ENCODE data around the gene HUWE1. TPM values are rescaled to one million over a fixed set of nuclear protein-coding genes. Genes with fewer than 3 reads are reported as not detected.
A peak's percentile ranks its signal among the peaks of the same experiment; 100 is the strongest.

Gene HUWE1
- total and polyA plus RNA-seq, 2 of the 13 experiments (the other 11 are each of a cell fraction or from before 2014, with no cell fraction given): 63.2 to 68.1 TPM

- TF ChIP-seq SAP130 (CRISPR knock-in tag; IDR thresholded peaks at IDR 0.05; ENCODE audit: low read depth) (peak; percentile 70), FOXP4 (CRISPR knock-in tag; IDR thresholded peaks at IDR 0.05) (0 out of 2 replicates have a peak, but pooled peaks have one; percentile 7), ZNF264 (CRISPR knock-in tag; IDR thresholded peaks at IDR 0.05) (peak; percentile 14; the same call in 1 of the 2 replicates), SIN3A (IDR thresholded peaks at IDR 0.05; ENCODE audit: borderline replicate concordance, low read depth, low read length) (peak; percentile 65; the same call in 1 of the 2 replicates), GFI1 (CRISPR knock-in tag; IDR thresholded peaks at IDR 0.05; ENCODE audit: borderline replicate concordance) (0 out of 2 replicates have a peak, but pooled peaks have one; percentile 33), RXRB (CRISPR knock-in tag; IDR thresholded peaks at IDR 0.05; ENCODE audit: borderline replicate concordance) (peak; percentile 18; the same call in 1 of the 2 replicates)
Measured at GRCh38 chrX:53684415-53685192, 1.9 kb downstream of the HUWE1 start (continued).

- in situ Hi-C loops (cut with HindIII; ENCODE audit: extremely low pct_ligation_motif_present, low pct_unique_long_range_greater_than_20kb): loop anchor here (10.0 kb wide), 1 partner anchor 151 kb away; no protein-coding TSS in a partner anchor
- H3K4me3 ChIP-seq (replicated peaks in 1 of 3; ENCODE audit: insufficient read depth in 1 of 3, low read depth in 2 of 3, low read length in 3 of 3): peak overlapping the region; percentile 72 to 78 (median 74); a peak in 5 of 6 replicates
- BruUV-seq (replicated peaks): TSS peak; percentile 87
- H3K27me3 ChIP-seq (ENCODE audit: control insufficient read depth in 1 of 2, insufficient read depth in 2 of 2, low read length in 2 of 2): no peaks in the 10 kb centered on the region; a peak in 1 of 5 replicates
- intact Hi-C loops (cut with micrococcal nuclease; ENCODE audit: unreplicated experiment): no loop called here
- peak overlapping the region; percentile 86 for H3K4me2 ChIP-seq (ENCODE audit: low read depth, low read length)
- WGBS (ENCODE audit: low lambda C conversion rate): 3% methylated on average over 7 of the region's 80 CpGs
- H2AFZ ChIP-seq (ENCODE audit: low read length): no peak overlapping the region
- FAIRE-seq (no peak), DNase-seq (ENCODE audit: low spot score) (peak; percentile 97), ATAC-seq (peak; percentile 75)
- peaks cover 0 to 10% of the 10 kb centered on the region in 2 experiments; a peak in 3 of 5 replicates for H3K36me3 ChIP-seq (replicated peaks in 1 of 2; ENCODE audit: control insufficient read depth in 1 of 2, insufficient read depth in 2 of 2, low read length in 2 of 2)
- no peaks in the 10 kb centered on the region for H3K9me3 ChIP-seq (ENCODE audit: low read length)
- peak overlapping the region; percentile 95 for H3K27ac ChIP-seq (ENCODE audit: extremely low read length, insufficient read depth, low read length)
- peak overlapping the region; percentile 90 for H3K9ac ChIP-seq (ENCODE audit: insufficient read depth, low read depth, low read length)
- ChIA-PET CTCF (ENCODE audit: low intra/inter-chr PET ratio, low total read pairs) (no interaction called here), POLR2A (interaction anchor here (0.5 to 2.1 kb wide), 15 partner anchors 9 to 602 kb away, joined by 3 to 6 read pairs (median 3); partner anchors contain the start of genes RIBC1 and TSPYL2)
- H3K4me1 ChIP-seq (ENCODE audit: insufficient read depth, low read length): peaks cover 24% of the 10 kb centered on the region
- H4K20me1 ChIP-seq (ENCODE audit: insufficient read depth, low read length): peaks cover 17% of the 10 kb centered on the region
- peaks cover 54% of the 10 kb centered on the region for H3K79me2 ChIP-seq (ENCODE audit: insufficient read depth, low read length)
- TF ChIP-seq ZNF121 (CRISPR knock-in tag; IDR thresholded peaks at IDR 0.05) (no peak), KDM5B (CRISPR knock-in tag; IDR thresholded peaks at IDR 0.05; ENCODE audit: borderline replicate concordance) (peak; percentile 26; the same call in 1 of the 2 replicates), POLR2AphosphoS5 (IDR thresholded peaks at IDR 0.05; ENCODE audit: low read depth, low read length) (peak; percentile 55), ZNF772 (CRISPR knock-in tag; IDR thresholded peaks at IDR 0.05) (0 out of 2 replicates have a peak, but pooled peaks have one; percentile 64), POLR2G (IDR thresholded peaks at IDR 0.05; ENCODE audit: low read depth, low read length) (peak; percentile 79), GLMP (CRISPR knock-in tag; IDR thresholded peaks at IDR 0.05; ENCODE audit: borderline replicate concordance) (no peak), ZNF691 (CRISPR knock-in tag; IDR thresholded peaks at IDR 0.05; ENCODE audit: borderline replicate concordance, low read depth) (0 out of 2 replicates have a peak, but pooled peaks have one; percentile 28), CREB1 (IDR thresholded peaks at IDR 0.05) (peak; percentile 26; the same call in 1 of the 2 replicates), CREB1 (CRISPR knock-in tag; IDR thresholded peaks at IDR 0.05) (peak; percentile 72; the same call in 1 of the 2 replicates)
Measured at GRCh38 chrX:53683556-53684414, 2.7 kb downstream of the HUWE1 start.
